ENCODE results near the gene CHSY3.

DNA sequence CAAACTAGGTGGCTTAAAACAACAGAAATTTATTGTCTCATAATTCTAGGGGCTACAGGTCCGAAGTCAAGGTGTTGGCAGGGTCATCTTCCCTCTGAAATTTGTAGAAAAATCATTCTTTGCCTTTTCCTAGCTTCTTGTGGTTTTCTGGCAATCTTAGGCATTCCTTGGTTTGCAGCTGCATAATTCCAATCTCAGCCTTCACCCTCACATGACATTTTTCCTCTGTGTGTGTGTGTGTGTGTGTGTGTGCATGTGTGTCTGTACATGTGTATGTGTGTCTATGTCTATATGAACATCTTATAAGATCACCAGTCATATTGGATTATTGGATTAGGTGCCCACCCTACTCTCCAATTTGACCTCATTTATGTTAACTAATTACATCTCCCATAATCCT lies 330.6 kb downstream of the CHSY3 start:
- TF ChIP-seq EZH2phosphoT487 (IDR thresholded peaks at IDR 0.05; ENCODE audit: insufficient read depth, low read depth), result no peak
- no peak for TF ChIP-seq EZH2 (IDR thresholded peaks at IDR 0.05; ENCODE audit: insufficient read depth, poor library complexity, severe bottlenecking)
